A549 (cell line): ENCODE measurements around the gene DTD1. TPM values are rescaled to one million over a fixed set of nuclear protein-coding genes. Genes with fewer than 3 reads are reported as not detected.

Source experiments
- ATAC-seq, 2 experiments: fragments of 200-7000 bp in 1 of 2; fragments of >200 bp in 1 of 2; cut with Nextera tagmentation in 1 of 2; cut with Tn5 transposase in 1 of 2; 3 replicates each; pipeline versions ENCODE4 v1.8.0 to v1.9.1; 2018 to 2020; ENCODE audit warnings: mild to moderate bottlenecking in 1 of 2, moderate library complexity in 1 of 2
- CTCF ChIA-PET: fragments of 300-600 bp; sonication (Branson Sonifier 250); formaldehyde crosslinking; extraction: SDS; loops from one replicate; lab custom pipeline; 2021; ENCODE audit warnings: antibody characterized with exemption, inconsistent platforms; lab: Yijun Ruan, JAX
- POLR2A ChIA-PET: fragments of 350-600 bp; formaldehyde crosslinking; extraction: SDS; loops from one replicate; lab custom pipeline; 2021; ENCODE audit warnings: antibody characterized with exemption, inconsistent platforms; lab: Yijun Ruan, JAX
- DNase-seq, 2 experiments: peaks; one replicate each; pipeline versions ENCODE4 v3.0.0 to v3.0.0-alpha.2; 2011 to 2016; ENCODE audit warnings: low read depth in 1 of 2, low spot score in 1 of 2
- FAIRE-seq: peaks from 2 replicates; lab custom pipeline; 2011; peaks lifted over from hg19 to GRCh38; lab: Jason Lieb, UNC
- H3K27ac ChIP-seq, 2 experiments: fragments of >200 bp; sonication (Bioruptor Twin); formaldehyde crosslinking; 3 replicates each; pipeline ENCODE4 v1.5.1; 2016 to 2017
- H3K4me1 ChIP-seq: fragments of >200 bp; sonication (Bioruptor Twin); formaldehyde crosslinking; 3 replicates; pipeline ENCODE4 v1.6.1; 2016
- H3K4me2 ChIP-seq: fragments of >200 bp; sonication (Bioruptor Twin); formaldehyde crosslinking; 3 replicates; pipeline ENCODE4 v1.6.1; 2016
- H3K4me3 ChIP-seq: fragments of >200 bp; sonication (Bioruptor Twin); formaldehyde crosslinking; 3 replicates; pipeline ENCODE4 v1.5.1; 2016
- H3K9me3 ChIP-seq: fragments of >200 bp; sonication (Bioruptor Twin); formaldehyde crosslinking; 3 replicates; pipeline ENCODE4 v1.6.1; 2016
- CBX2 ChIP-seq: fragments of 200-600 bp; sonication (generic); IDR thresholded peaks from 2 replicates; pipeline ENCODE4 v1.6.1; 2016; ENCODE audit warnings: low read depth, mild to moderate bottlenecking, borderline replicate concordance
- CBX8 ChIP-seq: fragments of 200-600 bp; sonication (generic); IDR thresholded peaks from 2 replicates; pipeline ENCODE4 v1.6.1; 2016
- CEBPB ChIP-seq, 2 experiments: fragments of >200 bp in 1 of 2; sonication (Bioruptor Twin) in 1 of 2; formaldehyde crosslinking in 1 of 2; IDR thresholded peaks; 2 replicates each; pipeline ENCODE4 v1.6.1; 2012 to 2016
- EHF ChIP-seq: fragments of 250-450 bp; sonication (Bioruptor Pico); IDR thresholded peaks from 2 replicates; pipeline ENCODE4 v1.5.0; 2020; ENCODE audit warnings: mild to moderate bottlenecking
- EP300 ChIP-seq, 2 experiments: fragments of >200 bp; sonication (Bioruptor Twin); formaldehyde crosslinking; IDR thresholded peaks; 2 replicates in 1 of 2; 3 replicates in 1 of 2; pipeline ENCODE4 v1.6.1; 2016 to 2017
- FOSB ChIP-seq: fragments of 250-450 bp; sonication (Bioruptor Pico); IDR thresholded peaks from 2 replicates; pipeline ENCODE4 v1.5.0; 2020; ENCODE audit warnings: mild to moderate bottlenecking, moderate library complexity
- FOSL2 ChIP-seq, 2 experiments: fragments of 450-650 bp in 1 of 2; fragments of >200 bp in 1 of 2; sonication (Bioruptor Twin) in 1 of 2; formaldehyde crosslinking; IDR thresholded peaks; 2 replicates each; pipeline versions ENCODE4 v1.5.0 to v1.6.1; 2016 to 2020; ENCODE audit warnings: mild to moderate bottlenecking in 1 of 2, moderate library complexity in 1 of 2
- GATA3 ChIP-seq: IDR thresholded peaks from 2 replicates; pipeline ENCODE4 v1.6.1; 2012; ENCODE audit warnings: borderline replicate concordance
- HDAC2 ChIP-seq: fragments of 200-600 bp; sonication (generic); IDR thresholded peaks from 2 replicates; pipeline ENCODE4 v1.6.1; 2016
- HOXB5 ChIP-seq: fragments of 250-450 bp; sonication (Bioruptor Pico); IDR thresholded peaks from 2 replicates; pipeline ENCODE4 v1.5.0; 2020; ENCODE audit warnings: mild to moderate bottlenecking, moderate library complexity
- JUNB ChIP-seq: fragments of >200 bp; sonication (Bioruptor Twin); formaldehyde crosslinking; IDR thresholded peaks from 2 replicates; pipeline ENCODE4 v1.6.1; 2016
- KDM1A ChIP-seq: fragments of 200-600 bp; sonication (generic); IDR thresholded peaks from 2 replicates; pipeline ENCODE4 v1.6.1; 2016; ENCODE audit warnings: low read depth, mild to moderate bottlenecking
- KDM5A ChIP-seq: fragments of 200-600 bp; sonication (generic); IDR thresholded peaks from 2 replicates; pipeline ENCODE4 v1.6.1; 2016; ENCODE audit warnings: antibody characterized with exemption, mild to moderate bottlenecking
- MAFK ChIP-seq: fragments of 450-650 bp; IDR thresholded peaks from 2 replicates; pipeline ENCODE4 v1.6.1; 2014; ENCODE audit not compliant: partially characterized antibody
- NFE2L2 ChIP-seq: fragments of 150-350 bp; conservative IDR thresholded peaks from 2 replicates; pipeline ENCODE4 v1.6.1; 2014; ENCODE audit warnings: low read length
- NPAS2 ChIP-seq: fragments of 250-450 bp; sonication (Bioruptor Pico); IDR thresholded peaks from 2 replicates; pipeline ENCODE4 v1.8.0; 2022; ENCODE audit warnings: mild to moderate bottlenecking, moderate library complexity, borderline replicate concordance
- NR3C1 ChIP-seq: fragments of >200 bp; sonication (Bioruptor Twin); formaldehyde crosslinking; IDR thresholded peaks from 3 replicates; pipeline ENCODE4 v1.6.1; 2017
- PHF8 ChIP-seq: fragments of 200-600 bp; sonication (generic); IDR thresholded peaks from 2 replicates; pipeline ENCODE4 v1.6.1; 2016; ENCODE audit warnings: low read depth, mild to moderate bottlenecking, antibody characterized with exemption, moderate library complexity, borderline replicate concordance
- RAD21 ChIP-seq, 2 experiments: fragments of >200 bp in 1 of 2; sonication (Bioruptor Twin) in 1 of 2; formaldehyde crosslinking in 1 of 2; IDR thresholded peaks in 1 of 2; conservative IDR thresholded peaks in 1 of 2; 2 replicates in 1 of 2; 3 replicates in 1 of 2; pipeline ENCODE4 v1.6.1; 2012 to 2018; ENCODE audit warnings: inconsistent platforms in 1 of 2
- RCOR1 ChIP-seq: fragments of 150-350 bp; IDR thresholded peaks from 2 replicates; pipeline ENCODE4 v1.6.1; 2014; ENCODE audit warnings: antibody characterized with exemption, low read length, low read depth
- RFX5 ChIP-seq: fragments of 450-650 bp; IDR thresholded peaks from 2 replicates; pipeline ENCODE4 v1.7.1; 2014; ENCODE audit warnings: antibody characterized with exemption, mild to moderate bottlenecking, moderate library complexity
- RNF2 ChIP-seq: fragments of 200-600 bp; sonication (generic); IDR thresholded peaks from 2 replicates; pipeline ENCODE4 v1.6.1; 2016; ENCODE audit warnings: low read depth, mild to moderate bottlenecking, antibody characterized with exemption, moderate library complexity, borderline replicate concordance
- SREBF2 ChIP-seq: fragments of 450-650 bp; IDR thresholded peaks from 2 replicates; pipeline ENCODE4 v1.6.1; 2014; ENCODE audit warnings: mild to moderate bottlenecking, moderate library complexity
- TP53 ChIP-seq: fragments of 250-450 bp; sonication (Bioruptor Pico); IDR thresholded peaks from 2 replicates; pipeline ENCODE4 v1.5.0; 2021; ENCODE audit warnings: mild to moderate bottlenecking, moderate library complexity
- WGBS: methylation state at CpG from one replicate; pipeline ENCODE4 v1.1.6; 2017; ENCODE audit errors: missing lambda C conversion rate; 5-methylcytosine and 5-hydroxymethylcytosine counted together
- polyA plus RNA-seq, 4 experiments: library from polyadenylated mRNA; depleted of rRNA in 3 of 4; stranded (reverse); fragments of >200 nt; fragmentation: RNase III in 1 of 4; extraction: RNeasy Plus Mini Kit Qiagen cat#74134 plus additional on column Dnase treatment in 1 of 4; gene quantifications; 2 replicates in 3 of 4; 3 replicates in 1 of 4; pipeline ENCODE4 v1.2.3, GENCODE V29; 2011 to 2017
- TF ChIP-seq, protein P1 (sequence below): fragments of >200 bp; sonication (Bioruptor Twin); formaldehyde crosslinking; IDR thresholded peaks from 3 replicates; pipeline ENCODE4 v1.5.1; 2016
- TF ChIP-seq, protein P2 (sequence below): fragments of 150-350 bp; IDR thresholded peaks from 2 replicates; pipeline ENCODE4 v1.6.1; 2014; ENCODE audit warnings: low read depth, mild to moderate bottlenecking, low read length
- TF ChIP-seq, protein P3 (sequence below): fragments of 450-650 bp; IDR thresholded peaks from 2 replicates; pipeline ENCODE4 v1.6.1; 2014; ENCODE audit warnings: antibody characterized with exemption
- TF ChIP-seq, protein P4 (sequence below): fragments of >200 bp; sonication (Bioruptor Twin); formaldehyde crosslinking; IDR thresholded peaks from 3 replicates; pipeline ENCODE4 v1.6.1; 2016
- TF ChIP-seq, protein P5 (sequence below): fragments of 250-450 bp; sonication (Bioruptor Pico); IDR thresholded peaks from 2 replicates; pipeline ENCODE4 v1.5.0; 2020; ENCODE audit warnings: low read depth, mild to moderate bottlenecking, moderate library complexity

Gene DTD1
- polyA plus RNA-seq, 2 of the 4 experiments (the other 2 are of a cell fraction), result 72.8 to 99.3 TPM

DNA sequence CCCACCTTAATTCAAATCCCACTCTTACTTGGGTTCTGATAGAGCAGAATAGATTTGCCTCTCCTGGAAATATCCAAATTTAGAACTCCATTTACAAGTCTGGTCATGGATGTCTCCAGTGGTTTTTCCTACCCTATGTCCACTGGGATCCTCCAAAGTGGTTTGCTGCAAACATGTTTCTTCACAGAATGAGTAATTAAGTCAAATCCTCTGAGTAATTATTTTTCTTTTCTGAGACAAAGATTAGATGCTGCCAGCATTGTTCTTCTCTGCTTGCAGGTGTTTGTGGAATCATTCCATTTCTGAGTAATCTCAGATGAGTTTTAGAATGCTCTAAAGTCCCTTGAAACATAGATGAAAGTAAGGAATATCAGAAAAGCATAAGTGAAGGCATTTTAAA, 21.9 kb downstream of the DTD1 start:
- Histone ChIP-seq H3K4me1 (no peaks in the 10 kb centered on the region), H3K4me2 (no peak overlapping the region), H3K27ac (no peak overlapping the region), H3K9me3 (no peaks in the 10 kb centered on the region), H3K4me3 (no peak overlapping the region)
- no peak for DNase-seq
- ChIA-PET POLR2A (no interaction called here), CTCF (no interaction called here)
- TF ChIP-seq RNF2 (no peak), KDM1A (no peak), RFX5 (no peak), RCOR1 (no peak), SREBF2 (no peak), EP300 (IDR thresholded peaks at IDR 0.05) (no peak), RAD21 (conservative IDR thresholded peaks at IDR 0.05 in 1 of 2, IDR thresholded peaks at IDR 0.05 in 1 of 2) (no peak), FOSL2 (IDR thresholded peaks at IDR 0.05) (no peak), FOSL2 (CRISPR knock-in tag; IDR thresholded peaks at IDR 0.05) (no peak), CBX8 (no peak), KDM5A (no peak), NFE2L2 (no peak), HDAC2 (no peak), CBX2 (no peak), TP53 (CRISPR knock-in tag) (no peak), FOSB (CRISPR knock-in tag) (no peak)
- TF ChIP-seq, protein P1, sequence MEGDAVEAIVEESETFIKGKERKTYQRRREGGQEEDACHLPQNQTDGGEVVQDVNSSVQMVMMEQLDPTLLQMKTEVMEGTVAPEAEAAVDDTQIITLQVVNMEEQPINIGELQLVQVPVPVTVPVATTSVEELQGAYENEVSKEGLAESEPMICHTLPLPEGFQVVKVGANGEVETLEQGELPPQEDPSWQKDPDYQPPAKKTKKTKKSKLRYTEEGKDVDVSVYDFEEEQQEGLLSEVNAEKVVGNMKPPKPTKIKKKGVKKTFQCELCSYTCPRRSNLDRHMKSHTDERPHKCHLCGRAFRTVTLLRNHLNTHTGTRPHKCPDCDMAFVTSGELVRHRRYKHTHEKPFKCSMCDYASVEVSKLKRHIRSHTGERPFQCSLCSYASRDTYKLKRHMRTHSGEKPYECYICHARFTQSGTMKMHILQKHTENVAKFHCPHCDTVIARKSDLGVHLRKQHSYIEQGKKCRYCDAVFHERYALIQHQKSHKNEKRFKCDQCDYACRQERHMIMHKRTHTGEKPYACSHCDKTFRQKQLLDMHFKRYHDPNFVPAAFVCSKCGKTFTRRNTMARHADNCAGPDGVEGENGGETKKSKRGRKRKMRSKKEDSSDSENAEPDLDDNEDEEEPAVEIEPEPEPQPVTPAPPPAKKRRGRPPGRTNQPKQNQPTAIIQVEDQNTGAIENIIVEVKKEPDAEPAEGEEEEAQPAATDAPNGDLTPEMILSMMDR, result no peak
- TF ChIP-seq, protein P2, sequence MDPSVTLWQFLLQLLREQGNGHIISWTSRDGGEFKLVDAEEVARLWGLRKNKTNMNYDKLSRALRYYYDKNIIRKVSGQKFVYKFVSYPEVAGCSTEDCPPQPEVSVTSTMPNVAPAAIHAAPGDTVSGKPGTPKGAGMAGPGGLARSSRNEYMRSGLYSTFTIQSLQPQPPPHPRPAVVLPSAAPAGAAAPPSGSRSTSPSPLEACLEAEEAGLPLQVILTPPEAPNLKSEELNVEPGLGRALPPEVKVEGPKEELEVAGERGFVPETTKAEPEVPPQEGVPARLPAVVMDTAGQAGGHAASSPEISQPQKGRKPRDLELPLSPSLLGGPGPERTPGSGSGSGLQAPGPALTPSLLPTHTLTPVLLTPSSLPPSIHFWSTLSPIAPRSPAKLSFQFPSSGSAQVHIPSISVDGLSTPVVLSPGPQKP, result no peak
- TF ChIP-seq, protein P3, sequence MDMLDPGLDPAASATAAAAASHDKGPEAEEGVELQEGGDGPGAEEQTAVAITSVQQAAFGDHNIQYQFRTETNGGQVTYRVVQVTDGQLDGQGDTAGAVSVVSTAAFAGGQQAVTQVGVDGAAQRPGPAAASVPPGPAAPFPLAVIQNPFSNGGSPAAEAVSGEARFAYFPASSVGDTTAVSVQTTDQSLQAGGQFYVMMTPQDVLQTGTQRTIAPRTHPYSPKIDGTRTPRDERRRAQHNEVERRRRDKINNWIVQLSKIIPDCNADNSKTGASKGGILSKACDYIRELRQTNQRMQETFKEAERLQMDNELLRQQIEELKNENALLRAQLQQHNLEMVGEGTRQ, result no peak
- ATAC-seq, result no peak
- FAIRE-seq, result no peak

DNA sequence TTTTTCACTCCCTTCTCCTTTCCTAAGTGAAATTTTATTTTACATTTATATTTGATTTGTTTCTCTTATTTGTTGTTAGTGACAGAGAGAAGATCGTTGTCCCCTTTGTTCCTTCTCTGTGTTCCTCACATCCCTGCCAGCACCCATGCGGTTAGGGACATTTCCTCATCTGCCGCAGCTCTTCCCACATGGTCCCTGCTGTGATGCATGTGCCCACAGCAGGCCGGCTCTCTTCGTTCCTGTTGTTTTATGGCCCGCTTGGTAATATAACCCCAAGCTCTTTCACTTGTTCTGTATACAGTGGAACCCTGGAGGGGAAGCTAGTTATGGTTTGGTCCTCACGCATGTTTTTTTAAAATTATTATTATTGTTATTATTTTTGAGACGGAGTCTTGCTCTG, 23.6 kb downstream of the DTD1 start:
- H3K27ac ChIP-seq, result no peak overlapping the region
- H3K9me3 ChIP-seq, result no peaks in the 10 kb centered on the region
- ChIA-PET CTCF (interaction anchor here (1.0 kb wide), 1 partner anchor 21 kb away, joined by 4 read pairs; no protein-coding TSS in a partner anchor), POLR2A (no interaction called here)
- ATAC-seq, result no peak
- H3K4me1 ChIP-seq, result no peaks in the 10 kb centered on the region
- no peak for TF ChIP-seq HOXB5 (CRISPR knock-in tag)
- no peak for TF ChIP-seq NPAS2 (CRISPR knock-in tag)
- no peak for TF ChIP-seq TP53 (CRISPR knock-in tag)
- no peak for TF ChIP-seq RAD21 (conservative IDR thresholded peaks at IDR 0.05 in 1 of 2, IDR thresholded peaks at IDR 0.05 in 1 of 2)
- TF ChIP-seq KDM1A, result no peak
- WGBS, result 84% methylated on average over 8 of the region's 8 CpGs
- no peak overlapping the region for H3K4me3 ChIP-seq
- DNase-seq, result no peak
- no peak overlapping the region for H3K4me2 ChIP-seq
- no peak for FAIRE-seq

DNA sequence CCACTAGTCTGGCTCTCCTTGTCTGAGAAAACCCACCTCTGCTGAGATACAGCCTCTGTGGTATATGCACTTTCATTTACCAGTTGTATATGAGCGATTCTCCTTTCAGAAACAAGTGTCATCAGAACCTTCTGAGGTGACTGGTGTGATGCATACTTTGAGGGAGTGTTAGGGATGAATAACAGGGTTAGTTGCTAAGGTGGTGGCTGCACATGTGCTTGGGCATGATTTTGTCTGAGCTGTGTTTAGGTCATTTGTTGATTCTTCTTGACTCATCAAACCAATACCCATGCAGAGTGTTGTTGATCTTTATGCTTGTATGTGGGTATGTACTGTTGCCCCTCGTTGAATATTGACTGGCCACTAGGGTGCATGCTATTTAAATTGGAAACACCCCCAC, 25.7 kb downstream of the DTD1 start:
- peak; percentile 18 for FAIRE-seq
- ChIA-PET POLR2A (no interaction called here), CTCF (interaction anchor here (0.6 to 1.3 kb wide), 2 partner anchors 19 to 44 kb away, joined by 3 read pairs; no protein-coding TSS in a partner anchor)
- Histone ChIP-seq H3K4me3 (no peak overlapping the region), H3K4me2 (no peak overlapping the region), H3K9me3 (peaks cover 8% of the 10 kb centered on the region; the same call in 1 of the 3 replicates), H3K27ac (no peak overlapping the region), H3K4me1 (no peaks in the 10 kb centered on the region)
- DNase-seq, result peak; percentile 9 to 27
- 65% methylated on average over 2 of the region's 2 CpGs for WGBS
- ATAC-seq, result peak; percentile 48 to 55; a peak in 3 of 6 replicates
- TF ChIP-seq PHF8 (no peak), CEBPB (IDR thresholded peaks at IDR 0.05) (no peak), EHF (CRISPR knock-in tag) (no peak), MAFK (no peak), GATA3 (no peak), NR3C1 (no peak), JUNB (no peak)
- TF ChIP-seq, protein P4, sequence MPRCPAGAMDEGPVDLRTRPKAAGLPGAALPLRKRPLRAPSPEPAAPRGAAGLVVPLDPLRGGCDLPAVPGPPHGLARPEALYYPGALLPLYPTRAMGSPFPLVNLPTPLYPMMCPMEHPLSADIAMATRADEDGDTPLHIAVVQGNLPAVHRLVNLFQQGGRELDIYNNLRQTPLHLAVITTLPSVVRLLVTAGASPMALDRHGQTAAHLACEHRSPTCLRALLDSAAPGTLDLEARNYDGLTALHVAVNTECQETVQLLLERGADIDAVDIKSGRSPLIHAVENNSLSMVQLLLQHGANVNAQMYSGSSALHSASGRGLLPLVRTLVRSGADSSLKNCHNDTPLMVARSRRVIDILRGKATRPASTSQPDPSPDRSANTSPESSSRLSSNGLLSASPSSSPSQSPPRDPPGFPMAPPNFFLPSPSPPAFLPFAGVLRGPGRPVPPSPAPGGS, result no peak
- TF ChIP-seq, protein P5, sequence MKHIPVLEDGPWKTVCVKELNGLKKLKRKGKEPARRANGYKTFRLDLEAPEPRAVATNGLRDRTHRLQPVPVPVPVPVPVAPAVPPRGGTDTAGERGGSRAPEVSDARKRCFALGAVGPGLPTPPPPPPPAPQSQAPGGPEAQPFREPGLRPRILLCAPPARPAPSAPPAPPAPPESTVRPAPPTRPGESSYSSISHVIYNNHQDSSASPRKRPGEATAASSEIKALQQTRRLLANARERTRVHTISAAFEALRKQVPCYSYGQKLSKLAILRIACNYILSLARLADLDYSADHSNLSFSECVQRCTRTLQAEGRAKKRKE (CRISPR knock-in tag), result no peak
- TF ChIP-seq, protein P2, result no peak
